PFSK-1 (cell line): ENCODE measurements around the gene MARK3.

Experiments
- POLR2AphosphoS5 ChIP-seq: IDR thresholded peaks from 2 replicates; pipeline ENCODE4 v1.6.1; 2012; ENCODE audit warnings: low read depth, mild to moderate bottlenecking, control low read depth, low read length, moderate library complexity
- SIN3A ChIP-seq: IDR thresholded peaks from 2 replicates; pipeline ENCODE4 v1.6.1; 2012; ENCODE audit warnings: mild to moderate bottlenecking, low read length, moderate library complexity, borderline replicate concordance; ENCODE audit not compliant: insufficient read depth
- TAF1 ChIP-seq: IDR thresholded peaks from 2 replicates; pipeline ENCODE4 v1.6.1; 2012; ENCODE audit warnings: low read length, control low read depth, borderline replicate concordance; ENCODE audit not compliant: insufficient read depth

DNA sequence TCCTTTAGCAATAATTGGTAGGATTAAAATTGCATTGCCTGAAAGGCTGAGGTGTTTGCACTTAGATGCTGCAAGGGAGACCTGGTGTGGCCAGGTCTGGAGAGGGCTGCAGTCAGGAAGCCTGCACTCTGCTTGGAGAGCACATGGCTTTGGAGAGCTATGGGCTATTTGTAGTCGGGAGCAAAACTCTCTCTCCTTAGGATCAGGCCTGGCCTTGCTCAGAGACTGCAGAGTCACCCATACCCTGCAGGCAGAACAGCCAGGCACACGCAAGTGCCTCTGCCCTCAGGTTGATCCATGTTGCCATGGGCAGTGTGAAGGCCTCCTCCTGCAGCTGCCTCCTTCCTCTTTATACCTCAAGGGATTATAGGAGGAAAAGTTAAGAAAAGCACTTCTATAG is 110.6 kb downstream of the MARK3 start:
- TF ChIP-seq POLR2AphosphoS5 (no peak), TAF1 (no peak), SIN3A (no peak)
